HG03025 (cell line): ENCODE results near the gene HPF1.
"Not testable (repeated sequence)": the region's sequence is repeated elsewhere in the genome, so short reads cannot be mapped to it uniquely, and the experiment has no call there.

Experiments
- ATAC-seq: cut with Tn5 transposase; IDR thresholded peaks from one replicate; pipeline ENCODE4 v1.9.1; 2021; ENCODE audit warnings: mild to moderate bottlenecking, moderate library complexity; ENCODE audit not compliant: unreplicated experiment, low FRiP score

HPF1 gene

GRCh38 chr4:169744601-169745000 is 13.1 kb downstream of the HPF1 start:
- ATAC-seq = no peak

DNA sequence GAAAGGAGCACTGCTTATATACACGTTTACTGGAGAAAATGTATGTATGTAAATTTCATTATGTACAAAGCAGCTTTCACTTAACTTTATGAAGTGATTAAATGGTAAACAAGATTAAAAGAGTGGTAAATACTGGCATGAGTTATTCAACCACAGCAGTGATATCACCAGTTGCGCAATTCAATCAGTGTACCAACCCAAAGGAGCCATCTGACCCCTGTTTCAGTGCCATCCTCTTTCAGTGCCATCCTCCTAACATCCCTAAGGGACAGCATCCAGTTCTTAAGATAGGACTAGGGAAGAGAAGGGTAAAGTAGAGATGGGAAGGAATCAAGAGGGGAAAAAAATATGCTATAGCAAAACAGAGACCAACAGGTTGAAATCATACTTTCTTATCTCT is 16.2 kb downstream of the HPF1 start:
- no peak for ATAC-seq

DNA sequence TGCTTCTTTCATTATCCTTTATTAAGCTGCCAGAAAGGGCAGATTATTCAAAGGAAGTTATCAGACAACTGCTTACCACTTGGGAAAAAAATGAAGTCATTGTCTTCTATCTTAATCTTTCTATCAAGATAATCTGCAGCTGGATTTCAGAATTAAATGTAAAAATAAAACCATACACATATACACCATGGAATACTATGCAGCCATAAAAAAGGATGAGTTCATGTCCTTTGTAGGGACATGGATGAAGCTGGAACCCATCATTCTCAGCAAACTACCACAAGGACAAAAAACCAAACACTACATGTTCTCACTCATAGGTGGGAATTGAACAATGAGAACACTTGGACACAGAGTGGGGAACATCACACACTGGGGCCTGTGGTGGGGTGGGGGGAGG is 19.1 kb downstream of the HPF1 start:
- not testable (repeated sequence) for ATAC-seq

DNA sequence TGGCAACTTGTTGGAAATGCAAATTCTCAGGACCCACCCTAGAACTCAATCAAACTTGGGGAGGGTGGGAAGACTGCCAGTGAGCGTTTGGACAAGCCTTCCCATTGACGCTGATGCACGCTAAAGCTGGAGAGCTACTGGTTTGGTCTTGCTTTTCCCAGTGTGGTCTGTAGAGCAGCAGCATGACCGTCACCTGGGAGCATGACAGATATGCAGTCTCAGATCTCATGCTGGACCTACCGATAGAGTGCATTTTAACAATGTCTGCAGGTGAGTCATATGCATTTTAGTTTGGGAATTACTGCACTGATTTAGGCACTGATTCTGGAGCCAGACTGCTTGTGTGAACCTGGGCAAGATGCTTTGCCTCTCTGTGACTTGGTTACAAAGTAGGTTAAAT is 27.2 kb downstream of the HPF1 start:
- no peak for ATAC-seq

- ATAC-seq = no peak
Observed at GRCh38 chr4:169727616-169728015, 30.1 kb downstream of the HPF1 start.

DNA sequence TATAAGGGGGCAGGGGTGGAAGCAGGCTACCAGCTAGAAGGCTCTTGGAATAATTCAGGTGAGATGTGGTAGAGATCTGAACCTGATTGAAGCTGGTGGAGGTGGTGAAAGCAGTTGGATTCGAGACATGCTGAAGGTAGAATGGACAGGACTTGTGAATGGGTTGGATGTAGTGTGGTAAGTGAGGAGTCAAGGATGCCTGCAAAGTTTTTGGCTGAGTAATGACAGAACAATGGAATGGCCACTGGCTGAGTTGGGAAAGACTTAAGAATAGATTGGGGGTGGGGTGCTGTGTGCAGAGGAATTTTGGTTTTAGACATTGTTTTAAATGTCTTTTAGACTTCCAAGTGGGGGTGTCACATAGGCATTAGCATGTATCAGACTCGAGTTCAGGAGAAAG is 33.5 kb downstream of the HPF1 start:
- no peak for ATAC-seq

GRCh38 chr4:169723207-169723965 is 34.4 kb downstream of the HPF1 start:
- no peak for ATAC-seq

DNA sequence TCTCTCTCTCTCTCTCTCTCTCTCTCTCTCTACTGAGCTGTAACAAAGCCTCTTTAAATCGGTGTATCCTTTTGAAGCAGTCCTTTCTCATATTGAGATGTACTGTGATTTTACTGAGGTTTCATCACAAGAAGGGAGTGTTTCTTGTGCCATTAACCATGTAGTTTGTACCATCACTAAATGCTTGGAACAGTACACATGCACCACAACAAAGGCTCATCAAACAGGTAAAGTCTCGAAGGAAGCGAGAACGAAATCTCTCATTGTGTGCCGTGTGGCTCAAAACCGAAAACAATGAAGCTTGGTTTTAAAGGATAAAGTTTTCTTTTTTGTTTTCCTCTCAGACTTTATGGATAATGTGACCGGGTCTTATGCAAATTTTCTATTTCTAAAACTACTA is 37.2 kb downstream of the HPF1 start:
- ATAC-seq = no peak

DNA sequence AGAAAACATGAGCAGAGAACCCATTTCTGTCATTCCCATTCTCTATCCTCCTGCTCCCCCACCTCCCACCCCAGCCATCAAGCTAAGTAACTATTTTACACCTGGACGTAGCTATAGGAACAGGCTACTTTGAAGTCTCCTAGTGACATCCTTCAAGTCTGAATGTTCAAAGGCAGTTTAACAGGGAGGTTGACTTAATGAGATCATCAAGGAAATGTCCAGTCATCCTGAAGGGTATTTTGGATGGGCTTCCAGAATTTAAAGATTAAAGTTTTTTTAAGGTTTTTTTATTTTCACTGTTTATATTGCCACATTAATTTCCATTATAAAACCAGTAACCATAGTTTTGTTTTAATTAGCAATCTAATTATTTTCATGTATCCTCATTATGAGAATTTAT is 41.1 kb downstream of the HPF1 start:
- no peak for ATAC-seq

DNA sequence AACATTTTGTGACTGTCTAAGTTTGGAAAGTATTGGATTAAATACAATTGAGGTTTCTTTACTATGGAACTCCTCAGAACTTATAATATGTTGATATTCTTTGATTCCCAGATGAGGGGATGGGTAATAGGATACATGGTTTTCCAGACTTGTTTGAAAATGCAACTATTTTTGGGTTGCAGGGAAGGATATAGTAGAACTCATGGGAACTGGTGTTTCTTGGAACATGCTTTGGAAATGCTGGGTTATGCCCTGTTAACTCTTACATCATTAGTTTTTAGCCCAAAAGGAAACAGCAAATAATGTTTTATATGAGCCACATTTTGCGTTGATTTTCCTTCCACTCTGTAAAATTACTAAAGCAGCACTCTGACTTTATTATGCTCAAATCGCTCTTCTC is 41.9 kb downstream of the HPF1 start:
- ATAC-seq = no peak

GRCh38 chr4:169707958-169708643 is 49.6 kb downstream of the HPF1 start:
- ATAC-seq = no peak

- ATAC-seq = no peak
Observed at GRCh38 chr4:169698331-169698730, 59.4 kb downstream of the HPF1 start.

DNA sequence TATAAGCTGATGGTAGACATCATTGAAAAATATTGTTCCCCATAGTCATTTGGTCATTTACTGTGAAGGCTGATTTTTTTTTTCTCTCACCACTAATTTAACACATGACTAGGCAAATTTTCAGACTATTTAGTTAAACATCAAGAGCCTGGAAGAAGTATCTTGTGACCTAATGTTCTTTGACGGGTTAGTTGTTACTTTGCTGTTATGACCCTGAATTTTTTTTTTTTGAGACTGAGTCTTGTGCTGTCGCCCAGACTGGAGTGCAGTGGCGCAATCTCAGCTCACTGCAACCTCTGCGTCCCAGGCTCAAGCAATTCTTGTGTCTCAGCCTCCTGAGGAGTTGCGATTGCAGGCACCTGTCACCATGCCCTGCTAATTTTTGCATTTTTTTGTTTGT is 67.0 kb downstream of the HPF1 start:
- ATAC-seq = no peak

- no peak for ATAC-seq
Observed at GRCh38 chr4:169689681-169690080, 68.1 kb downstream of the HPF1 start.

GRCh38 chr4:169682372-169683047 is 75.2 kb downstream of the HPF1 start:
- ATAC-seq = no peak
